ENCODE measurements around the gene CUL7. TPM values are rescaled to one million over a fixed set of nuclear protein-coding genes. Genes with fewer than 3 reads are reported as not detected.

The CUL7 gene
- total and polyA plus RNA-seq, 2 of the 8 experiments (the other 6 are each of a cell fraction or from before 2014, with no cell fraction given) = 10.8 to 15.0 TPM

- Histone ChIP-seq H3K4me1 (replicated peaks in 1 of 4; ENCODE audit: control insufficient read depth in 3 of 4, insufficient read depth in 4 of 4, low read length in 3 of 4) (peaks cover 0 to 5% (median 1%) of the 10 kb centered on the region in 4 experiments; a peak in 3 of 7 replicates), H3K9me3 (ENCODE audit: insufficient read depth in 2 of 2, low read depth in 1 of 2, low read length in 1 of 2) (no peaks in the 10 kb centered on the region), H3K23me2 (ENCODE audit: low read depth, low read length) (peaks cover 6% of the 10 kb centered on the region; the same call in 1 of the 2 replicates), H2AFZ (ENCODE audit: low read length) (no peak within 1 kb of the TSS; the same call in 1 of the 2 replicates), H3K23ac (ENCODE audit: insufficient read length) (no peak within 1 kb of the TSS), H4K8ac (ENCODE audit: extremely low read depth, insufficient read depth, low read length) (no peak within 1 kb of the TSS; the same call in 1 of the 2 replicates), H2BK15ac (ENCODE audit: low read length) (peak within 1 kb of the TSS; percentile 12), H2BK12ac (ENCODE audit: low read depth, low read length) (no peak within 1 kb of the TSS), H3K36me3 (ENCODE audit: control insufficient read depth in 2 of 4, insufficient read depth in 4 of 4, low read length in 3 of 4) (peaks cover 23 to 48% (median 36%) of the 10 kb centered on the region in 4 experiments), H4K91ac (replicated peaks; ENCODE audit: insufficient read length, low read length) (peak within 1 kb of the TSS; percentile 63), H2BK120ac (replicated peaks; ENCODE audit: low read depth, low read length) (peak within 1 kb of the TSS; percentile 83), H3K79me2 (ENCODE audit: control insufficient read depth in 1 of 2, insufficient read depth in 2 of 2, low read length in 2 of 2) (peaks cover 0 to 39% of the 10 kb centered on the region in 2 experiments; a peak in 3 of 4 replicates), H3K27me3 (replicated peaks in 1 of 4; ENCODE audit: control insufficient read depth in 3 of 4, extremely low read depth in 1 of 4, insufficient read depth in 3 of 4, low read length in 3 of 4) (no peaks in the 10 kb centered on the region), H2BK20ac (ENCODE audit: low read length) (0 out of 2 replicates have a peak within 1 kb of the TSS, but pooled peaks have one; percentile 21), H3K4ac (replicated peaks; ENCODE audit: insufficient read length, low read depth, low read length) (peak within 1 kb of the TSS; percentile 86), H2BK5ac (ENCODE audit: low read depth, low read length) (peak within 1 kb of the TSS; percentile 93), H2AK5ac (ENCODE audit: low read depth, low read length) (no peak within 1 kb of the TSS), H3K9ac (replicated peaks in 1 of 4; ENCODE audit: extremely low read depth in 1 of 4, low read depth in 3 of 4, low read length in 3 of 4) (peak within 1 kb of the TSS; percentile 70 to 91 (median 90)), H4K5ac (ENCODE audit: insufficient read length, low read depth, low read length) (peak within 1 kb of the TSS; percentile 74), H3K56ac (replicated peaks; ENCODE audit: insufficient read length, low read depth, low read length) (peak within 1 kb of the TSS; percentile 85), H3K18ac (ENCODE audit: extremely low read depth, low read length) (peak within 1 kb of the TSS; percentile 93), H3K4me3 (ENCODE audit: extremely low read depth in 1 of 4, insufficient read depth in 2 of 4, low read depth in 3 of 4, low read length in 4 of 4) (peak within 1 kb of the TSS; percentile 93 to 99 (median 96)), H3K4me2 (ENCODE audit: insufficient read depth in 1 of 2, low read depth in 2 of 2, low read length in 2 of 2) (peak within 1 kb of the TSS; percentile 45 to 89), H4K20me1 (replicated peaks in 1 of 2; ENCODE audit: control insufficient read depth in 1 of 2, insufficient read depth in 2 of 2, low read length in 2 of 2) (peaks cover 0 to 3% of the 10 kb centered on the region in 2 experiments), H3K27ac (ENCODE audit: low read depth, low read length) (peak within 1 kb of the TSS; percentile 81), H3K79me1 (ENCODE audit: low read depth, low read length) (peaks cover 9% of the 10 kb centered on the region; the same call in 1 of the 2 replicates), H3K14ac (ENCODE audit: insufficient read length) (no peak within 1 kb of the TSS)
- ChIA-PET CTCF (ENCODE audit: partially characterized antibody) (interaction anchor here (0.7 to 5.6 kb wide), 9 partner anchors 9 to 145 kb away, joined by 3 to 33 read pairs (median 3); no protein-coding TSS in a partner anchor), POLR2A (ENCODE audit: partially characterized antibody) (interaction anchor here (0.8 to 27.9 kb wide), 16 partner anchors 8 to 225 kb away, joined by 3 to 584 read pairs (median 6); partner anchors contain the start of genes CUL7, KLC4, KLHDC3 and MEA1)
- WGBS, 2 experiments (ENCODE audit: extremely low coverage in 1 of 2, insufficient coverage in 1 of 2, insufficient read length in 1 of 2, insufficient replicate concordance in 2 of 2, low coverage in 1 of 2, low lambda C conversion rate in 2 of 2, missing lambda C conversion rate in 1 of 2) = 4% methylated on average over 31 of the region's 56 CpGs; no CpG with 5 or more reads in 1 of the 2 experiments
- FAIRE-seq (no peak), DNase-seq (ENCODE audit: low read depth in 1 of 2, low spot score in 2 of 2) (peak in 1 of 2 experiments; percentile 84)
- TF ChIP-seq TCF12 (IDR thresholded peaks at IDR 0.05; ENCODE audit: low read depth, low read length) = no peak
- peak; percentile 50; the same call in 1 of the 2 replicates for TF ChIP-seq TBP (IDR thresholded peaks at IDR 0.05; ENCODE audit: low read depth, low read length)
- TF ChIP-seq NANOG (IDR thresholded peaks at IDR 0.05; ENCODE audit: insufficient read depth, low read depth, low read length, poor library complexity, severe bottlenecking) = no peak
- peak; percentile 54; the same call in 1 of the 2 replicates for TF ChIP-seq TAF1 (IDR thresholded peaks at IDR 0.05; ENCODE audit: low read depth, low read length)
- TF ChIP-seq USF2 (IDR thresholded peaks at IDR 0.05; ENCODE audit: low read length) = no peak
- no peak for TF ChIP-seq GTF2F1 (IDR thresholded peaks at IDR 0.05; ENCODE audit: borderline replicate concordance, low read depth, low read length)
- no peak for TF ChIP-seq SP2 (IDR thresholded peaks at IDR 0.05; ENCODE audit: low read length)
- peak in 1 of 2 experiments; percentile 75; a peak in 1 of 4 replicates for TF ChIP-seq HDAC2 (IDR thresholded peaks at IDR 0.05; ENCODE audit: borderline replicate concordance in 1 of 2, low read depth in 2 of 2, low read length in 2 of 2)
- peak; percentile 88 for TF ChIP-seq YY1 (IDR thresholded peaks at IDR 0.05; ENCODE audit: low read depth, low read length)
These were observed 32.2 kb downstream of the CUL7 start, which contains the start of gene RRP36 for GRCh38 chr6:43021270-43022047. TSS of gene RRP36 (plus strand) at chr6:43021623. CDS start at chr6:43021655, 32 bp downstream.
